Measurements from ENCODE around the gene RNASE13. TPM values are rescaled to one million over a fixed set of nuclear protein-coding genes. Genes with fewer than 3 reads are reported as not detected.

The RNASE13 gene
- total and polyA plus RNA-seq, 4 donors = not detected

DNA sequence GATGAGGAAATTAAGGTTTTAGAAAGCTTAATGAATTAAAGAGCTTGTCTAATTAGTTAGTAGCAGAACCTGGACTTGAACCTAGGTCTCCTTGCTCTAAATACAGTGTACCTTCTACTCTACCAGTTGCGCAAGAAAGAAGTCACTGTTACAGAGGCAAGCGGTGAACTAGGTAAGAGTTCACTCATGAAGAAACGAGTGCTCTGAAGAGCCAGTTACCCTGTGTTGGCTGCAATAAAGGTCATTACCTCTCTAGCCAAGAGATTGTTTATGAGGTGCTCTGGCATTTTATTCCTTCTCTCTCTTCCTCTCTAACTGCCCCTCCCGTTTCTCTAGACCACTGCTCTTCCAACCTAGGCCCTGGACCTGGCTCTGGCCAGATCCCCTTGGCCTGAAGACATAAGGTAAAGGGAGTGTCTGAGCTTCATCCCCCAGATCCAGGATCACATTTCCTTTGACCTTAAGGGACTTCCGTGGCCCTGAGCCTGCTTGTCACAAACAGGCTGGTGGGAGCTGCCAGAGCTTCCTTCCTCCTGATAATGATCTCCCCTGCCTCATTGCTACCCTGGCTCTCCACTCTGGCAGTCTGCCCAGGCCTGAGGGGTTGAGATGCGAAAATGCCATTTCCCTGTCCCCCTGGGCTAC lies 9.5 kb upstream of the RNASE13 start:
- no peak overlapping the region for H3K4me3 ChIP-seq
- DNase-seq (peak in 1 of 3 donors; percentile 34), ATAC-seq (ENCODE audit: insufficient read depth, low FRiP score) (no peak)
- no peaks in the 10 kb centered on the region for H3K36me3 ChIP-seq (ENCODE audit: control insufficient read depth in 4 of 4, insufficient read depth in 4 of 4, low read length in 4 of 4)
- peak overlapping the region; percentile 28 to 50 for H3K27ac ChIP-seq (ENCODE audit: low read depth in 1 of 2, low read length in 1 of 2)
- WGBS, 2 donors = 17 to 21% methylated on average over 6 of the region's 6 CpGs
- no peaks in the 10 kb centered on the region for H3K27me3 ChIP-seq (ENCODE audit: control insufficient read depth in 3 of 3, insufficient read depth in 3 of 3, low read length in 2 of 3)
- H3K9ac ChIP-seq (ENCODE audit: insufficient read depth in 1 of 2, low read length in 2 of 2) = no peak overlapping the region
- H3K9me3 ChIP-seq (ENCODE audit: control insufficient read depth in 4 of 4, insufficient read depth in 3 of 4, low read length in 3 of 4) = peaks cover 0 to 2% (median 0%) of the 10 kb centered on the region in 4 donors
- TF ChIP-seq, protein P1, sequence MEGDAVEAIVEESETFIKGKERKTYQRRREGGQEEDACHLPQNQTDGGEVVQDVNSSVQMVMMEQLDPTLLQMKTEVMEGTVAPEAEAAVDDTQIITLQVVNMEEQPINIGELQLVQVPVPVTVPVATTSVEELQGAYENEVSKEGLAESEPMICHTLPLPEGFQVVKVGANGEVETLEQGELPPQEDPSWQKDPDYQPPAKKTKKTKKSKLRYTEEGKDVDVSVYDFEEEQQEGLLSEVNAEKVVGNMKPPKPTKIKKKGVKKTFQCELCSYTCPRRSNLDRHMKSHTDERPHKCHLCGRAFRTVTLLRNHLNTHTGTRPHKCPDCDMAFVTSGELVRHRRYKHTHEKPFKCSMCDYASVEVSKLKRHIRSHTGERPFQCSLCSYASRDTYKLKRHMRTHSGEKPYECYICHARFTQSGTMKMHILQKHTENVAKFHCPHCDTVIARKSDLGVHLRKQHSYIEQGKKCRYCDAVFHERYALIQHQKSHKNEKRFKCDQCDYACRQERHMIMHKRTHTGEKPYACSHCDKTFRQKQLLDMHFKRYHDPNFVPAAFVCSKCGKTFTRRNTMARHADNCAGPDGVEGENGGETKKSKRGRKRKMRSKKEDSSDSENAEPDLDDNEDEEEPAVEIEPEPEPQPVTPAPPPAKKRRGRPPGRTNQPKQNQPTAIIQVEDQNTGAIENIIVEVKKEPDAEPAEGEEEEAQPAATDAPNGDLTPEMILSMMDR (IDR thresholded peaks at IDR 0.05; ENCODE audit: control extremely low read depth, extremely low read depth) = no peak
- H3K4me1 ChIP-seq (ENCODE audit: control insufficient read depth in 5 of 5, insufficient read depth in 5 of 5, low read length in 5 of 5) = peaks cover 9 to 26% (median 12%) of the 10 kb centered on the region in 5 donors

DNA sequence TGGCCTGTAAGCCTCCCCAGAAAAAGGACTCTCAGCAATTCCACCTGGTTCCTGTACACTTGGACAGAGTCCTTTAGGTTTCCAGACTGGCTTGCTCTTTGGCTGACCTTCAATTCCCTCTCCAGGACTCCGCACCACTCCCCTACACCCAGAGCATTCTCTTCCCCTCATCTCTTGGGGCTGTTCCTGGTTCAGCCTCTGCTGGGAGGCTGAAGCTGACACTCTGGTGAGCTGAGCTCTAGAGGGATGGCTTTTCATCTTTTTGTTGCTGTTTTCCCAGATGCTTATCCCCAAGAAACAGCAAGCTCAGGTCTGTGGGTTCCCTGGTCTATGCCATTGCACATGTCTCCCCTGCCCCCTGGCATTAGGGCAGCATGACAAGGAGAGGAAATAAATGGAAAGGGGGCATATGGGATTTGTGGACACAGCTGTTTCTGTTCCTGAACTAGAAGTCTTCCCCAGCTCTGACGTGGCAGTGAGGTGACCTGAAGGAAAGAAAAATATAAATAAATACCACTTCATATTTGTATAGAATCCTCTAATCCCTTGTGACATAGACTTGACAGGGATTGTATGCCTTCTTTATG lies 8.9 kb upstream of the RNASE13 start:
- TF ChIP-seq, protein P1 (IDR thresholded peaks at IDR 0.05; ENCODE audit: control extremely low read depth, extremely low read depth) = no peak
- Histone ChIP-seq H3K9ac (ENCODE audit: insufficient read depth in 1 of 2, low read length in 2 of 2) (no peak overlapping the region), H3K27ac (ENCODE audit: low read depth in 1 of 2, low read length in 1 of 2) (peak overlapping the region in 1 of 2 donors; percentile 17)

DNA sequence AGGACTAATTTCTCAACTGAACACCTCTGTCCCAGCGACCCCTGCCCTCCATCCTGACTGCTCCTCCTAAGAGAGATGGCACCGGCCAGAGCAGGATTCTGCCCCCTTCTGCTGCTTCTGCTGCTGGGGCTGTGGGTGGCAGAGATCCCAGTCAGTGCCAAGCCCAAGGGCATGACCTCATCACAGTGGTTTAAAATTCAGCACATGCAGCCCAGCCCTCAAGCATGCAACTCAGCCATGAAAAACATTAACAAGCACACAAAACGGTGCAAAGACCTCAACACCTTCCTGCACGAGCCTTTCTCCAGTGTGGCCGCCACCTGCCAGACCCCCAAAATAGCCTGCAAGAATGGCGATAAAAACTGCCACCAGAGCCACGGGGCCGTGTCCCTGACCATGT lies 8.3 kb upstream of the RNASE13 start:
- peaks cover 12 to 30% (median 21%) of the 10 kb centered on the region in 5 donors for H3K4me1 ChIP-seq (ENCODE audit: control insufficient read depth in 5 of 5, insufficient read depth in 5 of 5, low read length in 5 of 5)
- WGBS, 2 donors = 52 to 57% methylated on average over 8 of the region's 8 CpGs
- no peak overlapping the region for H3K9ac ChIP-seq (ENCODE audit: insufficient read depth in 1 of 2, low read length in 2 of 2)
- TF ChIP-seq, protein P1 (IDR thresholded peaks at IDR 0.05; ENCODE audit: control extremely low read depth, extremely low read depth) = no peak
- peaks cover 0 to 2% (median 0%) of the 10 kb centered on the region in 4 donors for H3K9me3 ChIP-seq (ENCODE audit: control insufficient read depth in 4 of 4, insufficient read depth in 3 of 4, low read length in 3 of 4)
- no peak overlapping the region for H3K4me3 ChIP-seq
- H3K27ac ChIP-seq (ENCODE audit: low read depth in 1 of 2, low read length in 1 of 2) = no peak overlapping the region
- DNase-seq (no peak), ATAC-seq (ENCODE audit: insufficient read depth, low FRiP score) (no peak)
- H3K27me3 ChIP-seq (ENCODE audit: control insufficient read depth in 3 of 3, insufficient read depth in 3 of 3, low read length in 2 of 3) = no peaks in the 10 kb centered on the region
- H3K36me3 ChIP-seq (ENCODE audit: control insufficient read depth in 4 of 4, insufficient read depth in 4 of 4, low read length in 4 of 4) = no peaks in the 10 kb centered on the region

More for the DNA sequence above, 8.9 kb upstream of the RNASE13 start:
- no peak for ATAC-seq (ENCODE audit: insufficient read depth, low FRiP score)
- 40 to 53% methylated on average over 2 of the region's 2 CpGs for WGBS, 2 donors
- H3K27me3 ChIP-seq (ENCODE audit: control insufficient read depth in 3 of 3, insufficient read depth in 3 of 3, low read length in 2 of 3) = no peaks in the 10 kb centered on the region
- H3K4me1 ChIP-seq (ENCODE audit: control insufficient read depth in 5 of 5, insufficient read depth in 5 of 5, low read length in 5 of 5) = peaks cover 12 to 31% (median 16%) of the 10 kb centered on the region in 5 donors
- peaks cover 0 to 2% (median 0%) of the 10 kb centered on the region in 4 donors for H3K9me3 ChIP-seq (ENCODE audit: control insufficient read depth in 4 of 4, insufficient read depth in 3 of 4, low read length in 3 of 4)
- no peak overlapping the region for H3K4me3 ChIP-seq
- H3K36me3 ChIP-seq (ENCODE audit: control insufficient read depth in 4 of 4, insufficient read depth in 4 of 4, low read length in 4 of 4) = no peaks in the 10 kb centered on the region
- no peak for DNase-seq
